ENCODE data around the gene TP53RK.
A peak's percentile ranks its signal among the peaks of the same experiment; 100 is the strongest.

The TP53RK gene

GRCh38 chr20:46660487-46660886, 28.8 kb downstream of the TP53RK start:
- Histone ChIP-seq H2AFZ (ENCODE audit: insufficient read depth, low read length, poor library complexity) (no peak overlapping the region), H3K4me2 (ENCODE audit: low read length) (no peak overlapping the region), H3K23ac (ENCODE audit: low read length) (no peak overlapping the region), H3K9me3 (ENCODE audit: insufficient read depth, low read depth, low read length) (no peaks in the 10 kb centered on the region), H3K4me1 (ENCODE audit: control insufficient read depth in 1 of 2, insufficient read depth in 2 of 2, low read length in 2 of 2) (no peaks in the 10 kb centered on the region), H3K18ac (ENCODE audit: low read length) (no peak overlapping the region), H3K27me3 (ENCODE audit: insufficient read depth, low read length) (no peaks in the 10 kb centered on the region), H3K27ac (ENCODE audit: low read depth, low read length) (no peak overlapping the region), H2AK5ac (ENCODE audit: low read length) (no peak overlapping the region), H3K79me2 (ENCODE audit: control insufficient read depth, insufficient read depth, low read length, poor library complexity) (no peaks in the 10 kb centered on the region), H3K14ac (ENCODE audit: low read length) (no peak overlapping the region), H4K12ac (ENCODE audit: low read depth, low read length) (no peak overlapping the region), H4K8ac (ENCODE audit: low read depth, low read length) (no peak overlapping the region), H2BK5ac (ENCODE audit: low read depth, low read length, poor library complexity) (no peak overlapping the region), H3K36me3 (ENCODE audit: control insufficient read depth in 1 of 2, insufficient read depth in 2 of 2, low read length in 2 of 2) (no peaks in the 10 kb centered on the region), H3K9ac (ENCODE audit: low read length) (no peak overlapping the region), H4K91ac (ENCODE audit: low read depth, low read length) (no peak overlapping the region), H3K4me3 (ENCODE audit: low read depth, low read length) (no peak overlapping the region), H3K79me1 (ENCODE audit: low read length) (no peaks in the 10 kb centered on the region), H2BK120ac (ENCODE audit: insufficient read depth, low read length, poor library complexity) (no peak overlapping the region), H2BK12ac (ENCODE audit: low read length) (no peak overlapping the region), H3K4ac (ENCODE audit: low read depth, low read length) (no peak overlapping the region)
- WGBS (ENCODE audit: extremely low coverage, insufficient coverage, insufficient read length): no CpG with 5 or more reads among the region's 4 CpGs
- DNase-seq: no peak

GRCh38 chr20:46657618-46658017, 31.6 kb downstream of the TP53RK start:
- H3K14ac ChIP-seq (ENCODE audit: low read length): no peak overlapping the region
- no peaks in the 10 kb centered on the region for H3K4me1 ChIP-seq (ENCODE audit: control insufficient read depth in 1 of 2, insufficient read depth in 2 of 2, low read length in 2 of 2)
- no peak overlapping the region for H3K27ac ChIP-seq (ENCODE audit: low read depth, low read length)
- H3K27me3 ChIP-seq (ENCODE audit: insufficient read depth, low read length): no peaks in the 10 kb centered on the region
- no peaks in the 10 kb centered on the region for H3K36me3 ChIP-seq (ENCODE audit: control insufficient read depth in 1 of 2, insufficient read depth in 2 of 2, low read length in 2 of 2)
- no peak overlapping the region for H3K4me3 ChIP-seq (ENCODE audit: low read depth, low read length)
- no peaks in the 10 kb centered on the region for H3K79me2 ChIP-seq (ENCODE audit: control insufficient read depth, insufficient read depth, low read length, poor library complexity)
- H2AK5ac ChIP-seq (ENCODE audit: low read length): no peak overlapping the region
- no peaks in the 10 kb centered on the region for H3K79me1 ChIP-seq (ENCODE audit: low read length)
- no CpG with 5 or more reads among the region's 7 CpGs for WGBS (ENCODE audit: extremely low coverage, insufficient coverage, insufficient read length)
- H2BK12ac ChIP-seq (ENCODE audit: low read length): no peak overlapping the region
- no peak overlapping the region for H3K4ac ChIP-seq (ENCODE audit: low read depth, low read length)
- H2BK5ac ChIP-seq (ENCODE audit: low read depth, low read length, poor library complexity): no peak overlapping the region
- no peak overlapping the region for H3K23ac ChIP-seq (ENCODE audit: low read length)
- H4K12ac ChIP-seq (ENCODE audit: low read depth, low read length): no peak overlapping the region
- H2BK120ac ChIP-seq (ENCODE audit: insufficient read depth, low read length, poor library complexity): no peak overlapping the region
- no peaks in the 10 kb centered on the region for H3K9me3 ChIP-seq (ENCODE audit: insufficient read depth, low read depth, low read length)
- no peak overlapping the region for H2AFZ ChIP-seq (ENCODE audit: insufficient read depth, low read length, poor library complexity)
- H4K91ac ChIP-seq (ENCODE audit: low read depth, low read length): no peak overlapping the region
- no peak overlapping the region for H3K4me2 ChIP-seq (ENCODE audit: low read length)
- no peak overlapping the region for H3K18ac ChIP-seq (ENCODE audit: low read length)
- H3K9ac ChIP-seq (ENCODE audit: low read length): no peak overlapping the region
- no peak overlapping the region for H4K8ac ChIP-seq (ENCODE audit: low read depth, low read length)
- DNase-seq: no peak

GRCh38 chr20:46657137-46657536, 32.1 kb downstream of the TP53RK start:
- Histone ChIP-seq H3K4me2 (ENCODE audit: low read length) (no peak overlapping the region), H2BK120ac (ENCODE audit: insufficient read depth, low read length, poor library complexity) (no peak overlapping the region), H3K4me1 (ENCODE audit: control insufficient read depth in 1 of 2, insufficient read depth in 2 of 2, low read length in 2 of 2) (no peaks in the 10 kb centered on the region), H2BK5ac (ENCODE audit: low read depth, low read length, poor library complexity) (no peak overlapping the region), H3K4ac (ENCODE audit: low read depth, low read length) (no peak overlapping the region), H3K79me1 (ENCODE audit: low read length) (no peaks in the 10 kb centered on the region), H3K27me3 (ENCODE audit: insufficient read depth, low read length) (no peaks in the 10 kb centered on the region), H3K79me2 (ENCODE audit: control insufficient read depth, insufficient read depth, low read length, poor library complexity) (no peaks in the 10 kb centered on the region), H3K4me3 (ENCODE audit: low read depth, low read length) (no peak overlapping the region), H4K12ac (ENCODE audit: low read depth, low read length) (no peak overlapping the region), H4K8ac (ENCODE audit: low read depth, low read length) (no peak overlapping the region), H3K36me3 (ENCODE audit: control insufficient read depth in 1 of 2, insufficient read depth in 2 of 2, low read length in 2 of 2) (no peaks in the 10 kb centered on the region), H3K23ac (ENCODE audit: low read length) (no peak overlapping the region), H3K27ac (ENCODE audit: low read depth, low read length) (no peak overlapping the region), H2AK5ac (ENCODE audit: low read length) (no peak overlapping the region), H3K14ac (ENCODE audit: low read length) (no peak overlapping the region), H3K9me3 (ENCODE audit: insufficient read depth, low read depth, low read length) (no peaks in the 10 kb centered on the region), H3K9ac (ENCODE audit: low read length) (no peak overlapping the region), H2AFZ (ENCODE audit: insufficient read depth, low read length, poor library complexity) (no peak overlapping the region), H2BK12ac (ENCODE audit: low read length) (no peak overlapping the region), H3K18ac (ENCODE audit: low read length) (no peak overlapping the region), H4K91ac (ENCODE audit: low read depth, low read length) (no peak overlapping the region)
- WGBS (ENCODE audit: extremely low coverage, insufficient coverage, insufficient read length): no CpG with 5 or more reads among the region's 8 CpGs
- DNase-seq: peak; percentile 80 to 87

GRCh38 chr20:46652699-46653098, 36.5 kb downstream of the TP53RK start:
- no peak overlapping the region for H3K4me2 ChIP-seq (ENCODE audit: low read length)
- H2BK5ac ChIP-seq (ENCODE audit: low read depth, low read length, poor library complexity): no peak overlapping the region
- H3K4me3 ChIP-seq (ENCODE audit: low read depth, low read length): no peak overlapping the region
- H3K27me3 ChIP-seq (ENCODE audit: insufficient read depth, low read length): peaks cover 3% of the 10 kb centered on the region
- no peak overlapping the region for H3K18ac ChIP-seq (ENCODE audit: low read length)
- no peak overlapping the region for H3K14ac ChIP-seq (ENCODE audit: low read length)
- no peak overlapping the region for H4K12ac ChIP-seq (ENCODE audit: low read depth, low read length)
- no peak overlapping the region for H2BK120ac ChIP-seq (ENCODE audit: insufficient read depth, low read length, poor library complexity)
- H3K9ac ChIP-seq (ENCODE audit: low read length): no peak overlapping the region
- peaks cover 1% of the 10 kb centered on the region for H3K9me3 ChIP-seq (ENCODE audit: insufficient read depth, low read depth, low read length)
- no peak overlapping the region for H2AFZ ChIP-seq (ENCODE audit: insufficient read depth, low read length, poor library complexity)
- no peak for DNase-seq
- H3K36me3 ChIP-seq (ENCODE audit: control insufficient read depth in 1 of 2, insufficient read depth in 2 of 2, low read length in 2 of 2): no peaks in the 10 kb centered on the region
- no peak overlapping the region for H2BK12ac ChIP-seq (ENCODE audit: low read length)
- peaks cover 0 to 6% of the 10 kb centered on the region in 2 experiments for H3K4me1 ChIP-seq (ENCODE audit: control insufficient read depth in 1 of 2, insufficient read depth in 2 of 2, low read length in 2 of 2)
- H3K79me2 ChIP-seq (ENCODE audit: control insufficient read depth, insufficient read depth, low read length, poor library complexity): no peaks in the 10 kb centered on the region
- H3K27ac ChIP-seq (ENCODE audit: low read depth, low read length): no peak overlapping the region
- no peak overlapping the region for H4K91ac ChIP-seq (ENCODE audit: low read depth, low read length)
- no peak overlapping the region for H2AK5ac ChIP-seq (ENCODE audit: low read length)
- no peak overlapping the region for H4K8ac ChIP-seq (ENCODE audit: low read depth, low read length)
- no peaks in the 10 kb centered on the region for H3K79me1 ChIP-seq (ENCODE audit: low read length)
- H3K4ac ChIP-seq (ENCODE audit: low read depth, low read length): no peak overlapping the region
- no peak overlapping the region for H3K23ac ChIP-seq (ENCODE audit: low read length)

Measured in trophoblast cell (in vitro differentiated cells and primary cell).